Kidney (tissue), 14 donors: ENCODE data around the gene DDB1. TPM values are rescaled to one million over a fixed set of nuclear protein-coding genes. Genes with fewer than 3 reads are reported as not detected.

Experiments
- DNase-seq, 5 donors: peaks; one replicate each; pipeline ENCODE4 v3.0.0-alpha.2; 2013 to 2020
- FAIRE-seq: peaks from 2 replicates; lab custom pipeline; 2012; peaks lifted over from hg19 to GRCh38; lab: Jason Lieb, UNC
- H3K27ac ChIP-seq, 2 donors: one replicate each; pipeline ENCODE4 v1.7.0; 2013; ENCODE audit warnings: low read depth in 2 of 2, low read length in 2 of 2, inconsistent platforms in 1 of 2
- H3K27me3 ChIP-seq: one replicate; pipeline ENCODE4 v1.7.1; 2013; ENCODE audit warnings: low read length, inconsistent platforms; ENCODE audit not compliant: control insufficient read depth, insufficient read depth
- H3K36me3 ChIP-seq, 3 donors: one replicate each; pipeline versions ENCODE4 v1.7.0 to v1.7.1; 2013; ENCODE audit warnings: low read length in 3 of 3, control low read depth in 1 of 3, inconsistent platforms in 1 of 3; ENCODE audit not compliant: insufficient read depth in 3 of 3, control insufficient read depth in 2 of 3
- H3K4me1 ChIP-seq, 3 donors: one replicate each; pipeline versions ENCODE4 v1.7.0 to v1.7.1; 2013; ENCODE audit warnings: low read length in 3 of 3, inconsistent platforms in 1 of 3, low read depth in 1 of 3; ENCODE audit not compliant: control insufficient read depth in 2 of 3, insufficient read depth in 2 of 3
- H3K4me3 ChIP-seq, 3 donors: one replicate each; pipeline versions ENCODE4 v1.7.0 to v1.8.1; 2013; ENCODE audit warnings: low read length in 3 of 3, control low read depth in 1 of 3, inconsistent platforms in 1 of 3
- H3K9ac ChIP-seq, 3 donors: one replicate each; pipeline versions ENCODE4 v1.7.0 to v1.7.1; 2013; ENCODE audit warnings: low read length in 3 of 3, control low read depth in 1 of 3, inconsistent platforms in 1 of 3
- H3K9me3 ChIP-seq, 3 donors: one replicate each; pipeline versions ENCODE4 v1.7.0 to v1.7.1; 2013; ENCODE audit warnings: low read length in 3 of 3, control low read depth in 1 of 3, inconsistent platforms in 1 of 3; ENCODE audit not compliant: control insufficient read depth in 2 of 3, insufficient read depth in 1 of 3
- CTCF ChIP-seq: IDR thresholded peaks from 3 replicates; pipeline ENCODE4 v1.5.1; 2012; ENCODE audit warnings: mild to moderate bottlenecking, moderate library complexity, borderline replicate concordance; ENCODE audit not compliant: insufficient read depth; ENCODE audit errors: extremely low read depth
- intact Hi-C: fragments of 100-400 bp; cut with DNase I; formaldehyde crosslinking; loops from one replicate; pipeline ENCODE4 v1.11.1; 2022
- polyA plus RNA-seq: library from polyadenylated mRNA; stranded (reverse); fragments of 350-450 nt; fragmentation: Illumina TruSeq; extraction: RNeasy Lipid Tissue Mini Kit (QIAGEN cat#74804); gene quantifications from one replicate; pipeline ENCODE4 v1.2.3, GENCODE V29; 2014; ENCODE audit warnings: low read depth, low replicate concordance; ENCODE audit not compliant: insufficient read depth
- total RNA-seq: library from RNA; stranded (reverse); fragmentation: NEBNext Ultra II Directional; extraction: Animal tissue kit (Norgen Biotek cat#: 25700); gene quantifications from one replicate; pipeline ENCODE4 v1.2.1, GENCODE V29; 2021
- donor health status: control.
- donor health status: control.
- donor health status: control.
- donor health status: control.
- donor health status: control.
- donor health status: DM: yes; HTN: yes; CAD: no.
- donor health status: Normal renal cell carcinoma (clear cell type).

Gene DDB1
- total and polyA plus RNA-seq, 2 donors from 2014 or later: 131 to 185 TPM

- no peak for TF ChIP-seq CTCF
- H3K4me1 ChIP-seq: no peaks in the 10 kb centered on the region
- H3K27me3 ChIP-seq: no peaks in the 10 kb centered on the region
- H3K27ac ChIP-seq: no peak overlapping the region
- no peak overlapping the region for H3K4me3 ChIP-seq
- no peak for FAIRE-seq
- peaks cover 0 to 59% (median 12%) of the 10 kb centered on the region in 3 donors for H3K36me3 ChIP-seq
- no peak overlapping the region for H3K9ac ChIP-seq
- intact Hi-C loops: no loop called here
- no peak for DNase-seq
- H3K9me3 ChIP-seq: no peaks in the 10 kb centered on the region
Measured at GRCh38 chr11:61343792-61344745, 11.2 kb upstream of the DDB1 start.

GRCh38 chr11:61342207-61342803, 9.4 kb upstream of the DDB1 start:
- no peak for TF ChIP-seq CTCF
- Histone ChIP-seq H3K4me1 (no peaks in the 10 kb centered on the region), H3K9me3 (no peaks in the 10 kb centered on the region), H3K4me3 (no peak overlapping the region), H3K36me3 (peaks cover 0 to 57% (median 13%) of the 10 kb centered on the region in 3 donors), H3K27ac (no peak overlapping the region), H3K27me3 (no peaks in the 10 kb centered on the region), H3K9ac (no peak overlapping the region)
- FAIRE-seq (no peak), DNase-seq (no peak)
- intact Hi-C loops: no loop called here

GRCh38 chr11:61341706-61342105, 8.8 kb upstream of the DDB1 start:
- no peaks in the 10 kb centered on the region for H3K27me3 ChIP-seq
- FAIRE-seq (no peak), DNase-seq (no peak)
- H3K4me1 ChIP-seq: peaks cover 0 to under 1% (median 0%) of the 10 kb centered on the region in 3 donors
- peaks cover 0 to 57% (median 13%) of the 10 kb centered on the region in 3 donors for H3K36me3 ChIP-seq
- no peaks in the 10 kb centered on the region for H3K9me3 ChIP-seq
- intact Hi-C loops: no loop called here
- H3K9ac ChIP-seq: no peak overlapping the region
- no peak overlapping the region for H3K27ac ChIP-seq
- no peak overlapping the region for H3K4me3 ChIP-seq
- no peak for TF ChIP-seq CTCF
